AG04449 (cell line): ENCODE data around the gene STK35.

Experiments
- CTCF ChIA-PET: fragments of 350-600 bp; formaldehyde crosslinking; extraction: SDS; loops from one replicate; lab custom pipeline; 2021; ENCODE audit warnings: antibody characterized with exemption; lab: Yijun Ruan, JAX
- POLR2A ChIA-PET: fragments of 400-600, 350-600 bp; formaldehyde crosslinking; extraction: SDS; loops from one replicate; lab custom pipeline; 2020; ENCODE audit warnings: antibody characterized with exemption, inconsistent platforms; lab: Yijun Ruan, JAX
- DNase-seq: peaks from one replicate; pipeline ENCODE4 v3.0.0-alpha.2; 2010; ENCODE audit warnings: low read depth, low spot score
- H3K4me3 ChIP-seq: 2 replicates; pipeline ENCODE4 v1.5.1; 2011; ENCODE audit warnings: low read depth, mild to moderate bottlenecking, control low read depth, low read length
- CTCF ChIP-seq: IDR thresholded peaks from one replicate; pipeline ENCODE4 v1.5.1; 2011; ENCODE audit warnings: mild to moderate bottlenecking, moderate library complexity, low read length, control low read depth, inconsistent platforms; ENCODE audit not compliant: insufficient read depth; ENCODE audit errors: missing control alignments

Gene STK35

GRCh38 chr20:2135013-2135412, 33.4 kb downstream of the STK35 start:
- ChIA-PET POLR2A (no interaction called here), CTCF (no interaction called here)
- no peak for TF ChIP-seq CTCF
- DNase-seq, result no peak
- H3K4me3 ChIP-seq, result no peak overlapping the region

- H3K4me3 ChIP-seq, result no peak overlapping the region
- ChIA-PET POLR2A (interaction anchor here (0.5 to 1.7 kb wide), 2 partner anchors 33 to 515 kb away, joined by 3 to 6 read pairs; no protein-coding TSS in a partner anchor), CTCF (interaction anchor here (0.6 to 1.3 kb wide), 5 partner anchors 19 to 715 kb away, joined by 3 read pairs; no protein-coding TSS in a partner anchor)
- DNase-seq, result no peak
- no peak for TF ChIP-seq CTCF
Measured at GRCh38 chr20:2136275-2136674, 34.6 kb downstream of the STK35 start.

GRCh38 chr20:2137552-2138201, 36.0 kb downstream of the STK35 start:
- ChIA-PET CTCF (no interaction called here), POLR2A (interaction anchor here (1.7 kb wide), 1 partner anchor 35 kb away, joined by 6 read pairs; no protein-coding TSS in a partner anchor)
- H3K4me3 ChIP-seq, result no peak overlapping the region

GRCh38 chr20:2138396-2138795, 36.8 kb downstream of the STK35 start:
- no peak overlapping the region for H3K4me3 ChIP-seq
- CTCF ChIA-PET, result no interaction called here
- DNase-seq, result no peak
- POLR2A ChIA-PET, result no interaction called here
- TF ChIP-seq CTCF, result no peak

More at GRCh38 chr20:2137552-2138201, 36.0 kb downstream of the STK35 start:
- peak; percentile 85 for DNase-seq
- no peak for TF ChIP-seq CTCF

GRCh38 chr20:2139250-2139649, 37.6 kb downstream of the STK35 start:
- DNase-seq, result no peak
- ChIA-PET CTCF (no interaction called here), POLR2A (interaction anchor here (0.6 to 1.0 kb wide), 2 partner anchors 8 to 32 kb away, joined by 3 read pairs; no protein-coding TSS in a partner anchor)
- TF ChIP-seq CTCF, result no peak
- no peak overlapping the region for H3K4me3 ChIP-seq

GRCh38 chr20:2139736-2140135, 38.1 kb downstream of the STK35 start:
- no peak for TF ChIP-seq CTCF
- H3K4me3 ChIP-seq, result no peak overlapping the region
- DNase-seq, result no peak
- CTCF ChIA-PET, result interaction anchor here (0.6 to 1.2 kb wide), 2 partner anchors 39 to 48 kb away, joined by 3 read pairs; no protein-coding TSS in a partner anchor
- POLR2A ChIA-PET, result interaction anchor here (0.6 to 1.0 kb wide), 2 partner anchors 8 to 32 kb away, joined by 3 read pairs; no protein-coding TSS in a partner anchor
